Spleen (tissue), 7 donors: ENCODE data around the gene CDRT4.

Source experiments
- POLR2A ChIP-seq, 3 donors: fragments of 450-650 bp; IDR thresholded peaks; one replicate each; pipeline ENCODE4 v1.5.1; 2017; ENCODE audit warnings: antibody characterized with exemption in 3 of 3, mild to moderate bottlenecking in 1 of 3
- POLR2AphosphoS5 ChIP-seq, 3 donors: sonication (generic); formaldehyde crosslinking; IDR thresholded peaks; one replicate each; pipeline ENCODE4 v1.5.1; 2017; ENCODE audit warnings: antibody characterized with exemption in 3 of 3
- TF ChIP-seq, protein P1 (sequence below), 11 experiments: fragments of 200-600 bp in 7 of 11; fragments of 450-650 bp in 4 of 11; sonication (generic) in 4 of 11; IDR thresholded peaks in 8 of 11; conservative IDR thresholded peaks in 3 of 11; 1 replicate in 7 of 11; 2 replicates in 4 of 11; pipeline versions ENCODE4 v1.4.0 to v1.8.0; 2016 to 2021; ENCODE audit warnings: antibody characterized with exemption in 11 of 11, inconsistent platforms in 4 of 11, mild to moderate bottlenecking in 1 of 11
- donor health status: DM: no; HTN: no; CAD: no; lungs with moderate emphysema.
- donor health status: DM: no; HTN: no; CAD: no.
- donor health status: DM: no; HTN: no; CAD: no.

DNA sequence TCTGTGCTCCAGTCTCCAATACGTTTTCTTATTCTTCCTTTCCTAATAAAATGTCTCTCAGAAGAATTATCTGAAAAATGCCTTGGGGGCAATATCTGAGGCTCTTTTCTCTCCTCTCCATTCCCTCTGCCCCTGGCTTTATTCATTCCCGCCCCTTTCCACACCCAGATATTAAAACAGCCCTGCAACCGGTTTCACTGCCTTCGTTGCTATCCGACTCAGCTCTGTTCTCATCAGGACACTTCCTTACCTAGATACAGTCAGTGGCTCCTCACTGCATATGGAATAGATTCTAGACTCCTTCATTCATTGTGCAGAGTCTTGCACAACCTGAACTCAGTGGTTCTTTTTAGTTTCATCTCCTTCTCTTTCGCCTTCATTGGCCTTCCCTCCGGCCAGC lies 74.0 kb downstream of the CDRT4 start:
- TF ChIP-seq, protein P1, sequence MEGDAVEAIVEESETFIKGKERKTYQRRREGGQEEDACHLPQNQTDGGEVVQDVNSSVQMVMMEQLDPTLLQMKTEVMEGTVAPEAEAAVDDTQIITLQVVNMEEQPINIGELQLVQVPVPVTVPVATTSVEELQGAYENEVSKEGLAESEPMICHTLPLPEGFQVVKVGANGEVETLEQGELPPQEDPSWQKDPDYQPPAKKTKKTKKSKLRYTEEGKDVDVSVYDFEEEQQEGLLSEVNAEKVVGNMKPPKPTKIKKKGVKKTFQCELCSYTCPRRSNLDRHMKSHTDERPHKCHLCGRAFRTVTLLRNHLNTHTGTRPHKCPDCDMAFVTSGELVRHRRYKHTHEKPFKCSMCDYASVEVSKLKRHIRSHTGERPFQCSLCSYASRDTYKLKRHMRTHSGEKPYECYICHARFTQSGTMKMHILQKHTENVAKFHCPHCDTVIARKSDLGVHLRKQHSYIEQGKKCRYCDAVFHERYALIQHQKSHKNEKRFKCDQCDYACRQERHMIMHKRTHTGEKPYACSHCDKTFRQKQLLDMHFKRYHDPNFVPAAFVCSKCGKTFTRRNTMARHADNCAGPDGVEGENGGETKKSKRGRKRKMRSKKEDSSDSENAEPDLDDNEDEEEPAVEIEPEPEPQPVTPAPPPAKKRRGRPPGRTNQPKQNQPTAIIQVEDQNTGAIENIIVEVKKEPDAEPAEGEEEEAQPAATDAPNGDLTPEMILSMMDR (IDR thresholded peaks at IDR 0.05 in 8 of 11, conservative IDR thresholded peaks at IDR 0.05 in 3 of 11) = no peak
- TF ChIP-seq POLR2A (IDR thresholded peaks at IDR 0.05) (no peak), POLR2AphosphoS5 (IDR thresholded peaks at IDR 0.05) (no peak)
